Chondrocyte (in vitro differentiated cells): ENCODE data around the gene OPHN1. TPM values are rescaled to one million over a fixed set of nuclear protein-coding genes. Genes with fewer than 3 reads are reported as not detected.
"Not testable (repeated sequence)": the region's sequence is repeated elsewhere in the genome, so short reads cannot be mapped to it uniquely, and the experiment has no call there.

Experiments
- DNase-seq: peaks from one replicate; pipeline ENCODE4 v3.0.0; 2021; ENCODE audit warnings: mixed read lengths, low spot score
- H3K27ac Mint-ChIP-seq: one replicate; pipeline ENCODE4 v1.8.0; 2021; ENCODE audit warnings: mild to moderate bottlenecking, moderate library complexity, mixed read lengths; ENCODE audit not compliant: unreplicated experiment
- H3K27me3 Mint-ChIP-seq: 2 replicates; pipeline ENCODE4 v1.8.0; 2021; ENCODE audit warnings: low read depth, mixed read lengths
- H3K36me3 Mint-ChIP-seq: 2 replicates; pipeline ENCODE4 v1.8.0; 2021; ENCODE audit warnings: low read depth, mixed read lengths
- H3K4me1 Mint-ChIP-seq: 2 replicates; pipeline ENCODE4 v1.8.0; 2021; ENCODE audit warnings: low read depth, mild to moderate bottlenecking, mixed read lengths
- H3K4me3 Mint-ChIP-seq: one replicate; pipeline ENCODE4 v1.8.0; 2021; ENCODE audit warnings: mild to moderate bottlenecking, moderate library complexity, mixed read lengths; ENCODE audit not compliant: unreplicated experiment
- H3K9me3 Mint-ChIP-seq: 2 replicates; pipeline ENCODE4 v1.8.0; 2021; ENCODE audit warnings: low read depth, mixed read lengths
- total RNA-seq: library from RNA; stranded (reverse); gene quantifications from 3 replicates; pipeline ENCODE4 v1.2.1, GENCODE V29; 2021
- TF ChIP-seq, protein P1 (sequence below): fragments of 200-600 bp; sonication (generic); IDR thresholded peaks from 2 replicates; pipeline ENCODE4 v1.5.0; 2021; ENCODE audit warnings: antibody characterized with exemption, mild to moderate bottlenecking, moderate library complexity

Gene OPHN1
- total RNA-seq, 1 donor from 2014 or later: 6.1 TPM

DNA sequence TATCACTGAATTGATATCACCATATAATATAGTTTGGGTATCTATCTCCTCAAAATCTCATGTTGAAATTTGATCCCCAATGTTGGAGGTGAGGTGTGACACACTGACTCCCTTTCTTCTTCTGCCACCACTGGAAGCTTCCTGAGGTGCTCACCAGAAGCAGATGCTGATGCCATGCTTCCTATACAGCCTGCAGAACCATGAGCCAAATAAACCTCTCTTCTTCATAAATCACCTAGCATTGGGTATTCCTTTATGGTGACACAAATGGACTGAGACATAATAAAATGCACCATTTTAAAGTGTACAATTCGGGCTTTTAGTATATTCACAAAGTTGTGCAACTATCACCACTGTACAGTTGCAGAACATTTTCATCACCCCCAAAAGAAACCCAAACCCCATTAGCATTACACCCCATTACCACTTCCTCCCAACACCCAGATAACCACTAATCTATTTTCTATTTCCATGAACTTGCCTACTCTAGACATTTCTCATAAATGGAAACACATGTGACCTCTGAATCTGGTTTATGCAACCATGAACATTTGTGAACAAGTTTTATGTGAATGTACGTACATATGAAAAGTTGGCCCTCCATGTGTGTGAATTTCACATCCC lies 148.9 kb downstream of the OPHN1 start:
- Mint-ChIP-seq H3K4me1 (no peaks in the 10 kb centered on the region), H3K27me3 (no peaks in the 10 kb centered on the region), H3K9me3 (peaks cover 9% of the 10 kb centered on the region), H3K27ac (no peak overlapping the region), H3K36me3 (no peaks in the 10 kb centered on the region), H3K4me3 (no peak overlapping the region)
- TF ChIP-seq, protein P1, sequence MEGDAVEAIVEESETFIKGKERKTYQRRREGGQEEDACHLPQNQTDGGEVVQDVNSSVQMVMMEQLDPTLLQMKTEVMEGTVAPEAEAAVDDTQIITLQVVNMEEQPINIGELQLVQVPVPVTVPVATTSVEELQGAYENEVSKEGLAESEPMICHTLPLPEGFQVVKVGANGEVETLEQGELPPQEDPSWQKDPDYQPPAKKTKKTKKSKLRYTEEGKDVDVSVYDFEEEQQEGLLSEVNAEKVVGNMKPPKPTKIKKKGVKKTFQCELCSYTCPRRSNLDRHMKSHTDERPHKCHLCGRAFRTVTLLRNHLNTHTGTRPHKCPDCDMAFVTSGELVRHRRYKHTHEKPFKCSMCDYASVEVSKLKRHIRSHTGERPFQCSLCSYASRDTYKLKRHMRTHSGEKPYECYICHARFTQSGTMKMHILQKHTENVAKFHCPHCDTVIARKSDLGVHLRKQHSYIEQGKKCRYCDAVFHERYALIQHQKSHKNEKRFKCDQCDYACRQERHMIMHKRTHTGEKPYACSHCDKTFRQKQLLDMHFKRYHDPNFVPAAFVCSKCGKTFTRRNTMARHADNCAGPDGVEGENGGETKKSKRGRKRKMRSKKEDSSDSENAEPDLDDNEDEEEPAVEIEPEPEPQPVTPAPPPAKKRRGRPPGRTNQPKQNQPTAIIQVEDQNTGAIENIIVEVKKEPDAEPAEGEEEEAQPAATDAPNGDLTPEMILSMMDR: no peak
- DNase-seq: no peak

GRCh38 chrX:68273887-68274286 lies 159.4 kb downstream of the OPHN1 start:
- Mint-ChIP-seq H3K36me3 (no peaks in the 10 kb centered on the region), H3K9me3 (no peaks in the 10 kb centered on the region), H3K4me3 (no peak overlapping the region), H3K4me1 (no peaks in the 10 kb centered on the region), H3K27ac (no peak overlapping the region), H3K27me3 (no peaks in the 10 kb centered on the region)
- no peak for DNase-seq
- TF ChIP-seq, protein P1: no peak

GRCh38 chrX:68264793-68265192 lies 168.5 kb downstream of the OPHN1 start:
- DNase-seq, H3K27me3 Mint-ChIP-seq, H3K4me3 Mint-ChIP-seq, H3K4me1 Mint-ChIP-seq, H3K36me3 Mint-ChIP-seq, H3K27ac Mint-ChIP-seq: not testable (repeated sequence)
- H3K9me3 Mint-ChIP-seq: peaks cover 27% of the 10 kb centered on the region

- Mint-ChIP-seq H3K27ac (no peak overlapping the region), H3K27me3 (no peaks in the 10 kb centered on the region), H3K9me3 (peaks cover 17% of the 10 kb centered on the region), H3K4me3 (no peak overlapping the region), H3K36me3 (no peaks in the 10 kb centered on the region), H3K4me1 (no peaks in the 10 kb centered on the region)
- no peak for DNase-seq
- TF ChIP-seq, protein P1: no peak
Observed at GRCh38 chrX:68261060-68261672, 172.1 kb downstream of the OPHN1 start.

DNA sequence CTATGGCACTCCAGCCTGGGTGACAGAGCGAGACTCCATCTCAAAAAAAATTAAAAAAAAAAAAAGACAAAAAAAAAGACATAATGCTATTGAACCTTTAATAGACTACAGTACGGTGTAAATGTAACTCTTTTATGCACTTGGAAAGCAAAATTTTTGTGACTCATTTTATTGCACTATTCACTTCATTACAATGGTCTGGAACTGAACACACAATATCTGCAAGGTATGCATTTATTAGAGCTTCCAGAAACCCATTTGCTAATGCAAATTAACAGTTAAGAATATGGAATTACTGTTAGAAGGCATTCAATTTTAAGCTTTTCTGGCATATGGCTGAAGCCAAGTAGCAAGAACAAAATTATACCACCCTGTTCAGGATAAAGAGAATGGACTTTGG lies 176.3 kb downstream of the OPHN1 start:
- TF ChIP-seq, protein P1: no peak
- Mint-ChIP-seq H3K4me3 (no peak overlapping the region), H3K9me3 (peaks cover 11% of the 10 kb centered on the region), H3K27me3 (no peaks in the 10 kb centered on the region), H3K4me1 (peaks cover 8% of the 10 kb centered on the region), H3K27ac (no peak overlapping the region), H3K36me3 (no peaks in the 10 kb centered on the region)
- DNase-seq: no peak
